ENCODE results near the gene CPSF7.

The CPSF7 gene

GRCh38 chr11:61357233-61357893, 72.4 kb downstream of the CPSF7 start:
- ChIA-PET CTCF (interaction anchor here (0.5 to 9.6 kb wide), 4 partner anchors 21 to 1212 kb away, joined by 3 to 69 read pairs (median 9); no protein-coding TSS in a partner anchor), POLR2A (interaction anchor here (0.7 to 1.0 kb wide), 3 partner anchors 11 to 35 kb away, joined by 3 to 4 read pairs (median 3); partner anchors contain the start of gene TMEM216)
- no peak overlapping the region for H3K27ac ChIP-seq (ENCODE audit: extremely low read depth, low read depth, low read length)
- peaks cover 2% of the 10 kb centered on the region; the same call in 1 of the 2 replicates for H3K4me1 ChIP-seq (ENCODE audit: control insufficient read depth, insufficient read depth, low read length)
- no peak overlapping the region for H3K4me3 ChIP-seq (ENCODE audit: low read depth, low read length)
- peaks cover 0 to 17% of the 10 kb centered on the region in 2 experiments; a peak in 2 of 3 replicates for H3K36me3 ChIP-seq (ENCODE audit: control insufficient read depth in 2 of 2, insufficient read depth in 1 of 2, low read length in 2 of 2)
- H3K9me3 ChIP-seq (ENCODE audit: control insufficient read depth, insufficient read depth, low read depth, low read length), result no peaks in the 10 kb centered on the region
- TF ChIP-seq ZNF133 (tag by site-specific recombination; IDR thresholded peaks at IDR 0.05), result no peak
- TF ChIP-seq KLF16 (tag by site-specific recombination; IDR thresholded peaks at IDR 0.05), result no peak
- TF ChIP-seq ZNF404 (tag by site-specific recombination; IDR thresholded peaks at IDR 0.05), result no peak
- TF ChIP-seq ZNF341 (tag by site-specific recombination; IDR thresholded peaks at IDR 0.05; ENCODE audit: low read depth), result no peak
- no peak for TF ChIP-seq ZFHX2 (tag by site-specific recombination; conservative IDR thresholded peaks at IDR 0.05)
- no peak for TF ChIP-seq REST (tag by site-specific recombination; IDR thresholded peaks at IDR 0.05)
- TF ChIP-seq ZNF704 (tag by site-specific recombination; IDR thresholded peaks at IDR 0.05), result no peak
- no peak for TF ChIP-seq ZNF518A (tag by site-specific recombination; conservative IDR thresholded peaks at IDR 0.05; ENCODE audit: low read depth)
- no peak for TF ChIP-seq ZNF132 (tag by site-specific recombination; IDR thresholded peaks at IDR 0.05; ENCODE audit: borderline replicate concordance)
- no peak for TF ChIP-seq ZNF121 (tag by site-specific recombination; IDR thresholded peaks at IDR 0.05)
- no peak for TF ChIP-seq ZNF837 (tag by site-specific recombination; IDR thresholded peaks at IDR 0.05)
- no peak for TF ChIP-seq ZNF394 (tag by site-specific recombination; IDR thresholded peaks at IDR 0.05; ENCODE audit: borderline replicate concordance)

GRCh38 chr11:61356706-61357105, 73.1 kb downstream of the CPSF7 start:
- Histone ChIP-seq H3K9me3 (ENCODE audit: control insufficient read depth, insufficient read depth, low read depth, low read length) (no peaks in the 10 kb centered on the region), H3K36me3 (ENCODE audit: control insufficient read depth in 2 of 2, insufficient read depth in 1 of 2, low read length in 2 of 2) (peaks cover 0 to 22% of the 10 kb centered on the region in 2 experiments; a peak in 2 of 3 replicates), H3K4me3 (ENCODE audit: low read depth, low read length) (no peak overlapping the region), H3K4me1 (ENCODE audit: control insufficient read depth, insufficient read depth, low read length) (peaks cover 2% of the 10 kb centered on the region; the same call in 1 of the 2 replicates), H3K27ac (ENCODE audit: extremely low read depth, low read depth, low read length) (no peak overlapping the region)
- POLR2A ChIA-PET, result no interaction called here
- CTCF ChIA-PET, result interaction anchor here (9.6 kb wide), 1 partner anchor 20 kb away, joined by 69 read pairs; no protein-coding TSS in a partner anchor
- no peak for TF ChIP-seq MYNN (tag by site-specific recombination; IDR thresholded peaks at IDR 0.05; ENCODE audit: borderline replicate concordance)
- TF ChIP-seq ZNF292 (tag by site-specific recombination; IDR thresholded peaks at IDR 0.05; ENCODE audit: borderline replicate concordance, low read depth), result no peak
- no peak for TF ChIP-seq ZNF610 (tag by site-specific recombination; IDR thresholded peaks at IDR 0.05; ENCODE audit: borderline replicate concordance)
- TF ChIP-seq ZNF707 (tag by site-specific recombination; IDR thresholded peaks at IDR 0.05), result no peak
- TF ChIP-seq ZFP41 (tag by site-specific recombination; IDR thresholded peaks at IDR 0.05; ENCODE audit: borderline replicate concordance), result no peak
- no peak for TF ChIP-seq ZNF488 (tag by site-specific recombination; IDR thresholded peaks at IDR 0.05)
- no peak for TF ChIP-seq ZNF513 (tag by site-specific recombination; IDR thresholded peaks at IDR 0.05)
- TF ChIP-seq ZNF768 (tag by site-specific recombination; IDR thresholded peaks at IDR 0.05), result no peak
- TF ChIP-seq ZNF37A (tag by site-specific recombination; IDR thresholded peaks at IDR 0.05), result no peak
- no peak for TF ChIP-seq ZNF48 (tag by site-specific recombination; IDR thresholded peaks at IDR 0.05)

Measured in HEK293 (cell line).